CD8-positive, alpha-beta memory T cell (primary cell): ENCODE data around the gene EIF3F. TPM values are rescaled to one million over a fixed set of nuclear protein-coding genes. Genes with fewer than 3 reads are reported as not detected.

ENCODE experiments used
- CTCF ChIA-PET: fragments of 350-600 bp; sonication (Branson Sonifier 250); formaldehyde crosslinking; loops from one replicate; lab custom pipeline; 2021; ENCODE audit warnings: antibody characterized with exemption; lab: Charles Lee
- POLR2A ChIA-PET: fragments of 350-600 bp; sonication (Branson Sonifier 250); formaldehyde crosslinking; loops from one replicate; lab custom pipeline; 2021; ENCODE audit warnings: antibody characterized with exemption; lab: Charles Lee
- DNase-seq, 5 donors: peaks; one replicate each; pipeline versions ENCODE4 v3.0.0 to v3.0.0-alpha.2; 2020 to 2022; ENCODE audit warnings: mixed read lengths in 1 of 5
- H3K27ac ChIP-seq: one replicate; pipeline ENCODE4 v1.7.0; 2013; ENCODE audit warnings: low read depth, mild to moderate bottlenecking, low read length, moderate library complexity
- H3K27me3 ChIP-seq: 2 replicates; pipeline ENCODE4 v1.7.0; 2013; ENCODE audit warnings: low read length, mild to moderate bottlenecking; ENCODE audit not compliant: insufficient read depth, poor library complexity, severe bottlenecking
- H3K36me3 ChIP-seq: 2 replicates; pipeline ENCODE4 v1.7.0; 2013; ENCODE audit warnings: mild to moderate bottlenecking, low read length, moderate library complexity; ENCODE audit not compliant: insufficient read depth
- H3K4me1 ChIP-seq: 2 replicates; pipeline ENCODE4 v1.7.0; 2013; ENCODE audit warnings: mild to moderate bottlenecking, low read length, moderate library complexity; ENCODE audit not compliant: insufficient read depth
- H3K4me3 ChIP-seq: 2 replicates; pipeline ENCODE4 v1.7.0; 2013; ENCODE audit warnings: mild to moderate bottlenecking, low read length
- H3K9me3 ChIP-seq: 2 replicates; pipeline ENCODE4 v1.7.0; 2013; ENCODE audit warnings: mild to moderate bottlenecking, low read length
- H3K27ac Mint-ChIP-seq, 8 donors: one replicate each; pipeline ENCODE4 v1.8.0; 2020 to 2021; ENCODE audit warnings: mixed read lengths in 8 of 8, mild to moderate bottlenecking in 6 of 8, inconsistent platforms in 3 of 8, moderate library complexity in 3 of 8
- H3K27me3 Mint-ChIP-seq, 2 donors: one replicate each; pipeline ENCODE4 v1.8.0; 2020 to 2021; ENCODE audit warnings: mixed read lengths in 2 of 2, mild to moderate bottlenecking in 1 of 2, moderate library complexity in 1 of 2
- H3K36me3 Mint-ChIP-seq, 3 donors: one replicate each; pipeline ENCODE4 v1.8.0; 2020 to 2021; ENCODE audit warnings: mixed read lengths in 3 of 3, inconsistent platforms in 1 of 3, mild to moderate bottlenecking in 1 of 3
- H3K4me1 Mint-ChIP-seq, 3 donors: one replicate each; pipeline ENCODE4 v1.8.0; 2020 to 2021; ENCODE audit warnings: mixed read lengths in 3 of 3, inconsistent platforms in 1 of 3, mild to moderate bottlenecking in 1 of 3
- H3K4me3 Mint-ChIP-seq, 7 donors: one replicate each; pipeline ENCODE4 v1.8.0; 2020 to 2021; ENCODE audit warnings: mixed read lengths in 7 of 7, mild to moderate bottlenecking in 6 of 7, moderate library complexity in 4 of 7, inconsistent platforms in 2 of 7
- H3K9me3 Mint-ChIP-seq, 5 donors: one replicate each; pipeline ENCODE4 v1.8.0; 2020 to 2022; ENCODE audit warnings: mixed read lengths in 5 of 5, mild to moderate bottlenecking in 3 of 5, moderate library complexity in 2 of 5, inconsistent platforms in 1 of 5
- polyA plus RNA-seq: library from polyadenylated mRNA; unstranded; fragments of 300-500 nt; fragmentation: Illumina TruSeq; gene quantifications from one replicate; pipeline ENCODE4 v1.2.3, GENCODE V29; 2021
- total RNA-seq, 2 experiments: library from RNA; stranded (reverse); gene quantifications; one replicate each; pipeline ENCODE4 v1.2.3, GENCODE V29; 2021

The EIF3F gene
- total and polyA plus RNA-seq, 3 experiments from 2014 or later: 294 to 359 (median 306) TPM

DNA sequence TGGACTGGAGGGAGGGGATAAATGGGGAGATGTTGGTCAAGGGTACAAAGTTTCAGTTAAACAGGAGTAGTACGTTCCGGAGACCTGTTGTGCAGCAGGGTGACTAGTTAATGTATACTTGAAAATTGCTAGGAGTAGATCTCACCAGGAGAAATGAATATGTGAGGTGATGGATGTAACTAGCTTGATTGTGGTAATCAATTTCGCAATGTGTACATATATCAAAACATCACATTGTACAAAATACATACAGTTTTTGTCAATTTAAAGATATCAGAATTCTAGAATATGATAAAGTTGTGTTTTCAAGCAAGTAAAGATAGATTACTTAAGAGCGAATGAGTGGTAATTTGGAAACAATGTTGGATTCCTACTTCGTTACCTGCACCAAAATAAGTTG, 13.3 kb downstream of the EIF3F start:
- H3K4me1 Mint-ChIP-seq: peaks cover 0 to 1% (median 0%) of the 10 kb centered on the region in 3 donors
- H3K4me3 Mint-ChIP-seq: no peak overlapping the region
- Histone ChIP-seq H3K27me3 (no peaks in the 10 kb centered on the region), H3K36me3 (peaks cover 19% of the 10 kb centered on the region), H3K9me3 (no peaks in the 10 kb centered on the region), H3K27ac (no peak overlapping the region), H3K4me1 (no peaks in the 10 kb centered on the region), H3K4me3 (no peak overlapping the region)
- H3K27me3 Mint-ChIP-seq: no peaks in the 10 kb centered on the region
- peaks cover 11 to 46% (median 28%) of the 10 kb centered on the region in 3 donors for H3K36me3 Mint-ChIP-seq
- no peak for DNase-seq
- ChIA-PET POLR2A (interaction anchor here (0.7 kb wide), 1 partner anchor 15 kb away, joined by 3 read pairs; no protein-coding TSS in a partner anchor), CTCF (no interaction called here)
- no peaks in the 10 kb centered on the region for H3K9me3 Mint-ChIP-seq
- peak overlapping the region in 2 of 8 donors; percentile 3 to 68 for H3K27ac Mint-ChIP-seq

DNA sequence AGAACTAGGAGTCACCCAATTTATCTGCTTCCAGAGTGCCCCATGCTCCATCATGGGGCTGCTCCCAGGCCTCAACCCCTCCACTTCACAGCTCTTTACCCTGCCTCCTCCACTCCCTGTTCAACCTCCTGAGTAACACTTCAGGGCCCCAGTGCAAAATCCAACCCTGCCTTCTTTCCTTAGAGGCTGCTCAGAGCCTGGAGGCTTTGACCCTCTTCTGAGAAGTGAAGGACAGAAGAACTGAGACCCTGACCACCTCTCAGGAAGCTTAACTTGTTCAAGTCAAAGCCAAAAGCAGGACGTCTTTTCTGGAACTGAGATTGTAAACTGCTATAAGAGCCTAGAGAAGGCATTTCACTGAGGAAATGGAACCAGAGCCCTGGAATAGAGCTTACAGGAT, 15.5 kb downstream of the EIF3F start:
- Histone ChIP-seq H3K4me1 (no peaks in the 10 kb centered on the region), H3K36me3 (no peaks in the 10 kb centered on the region), H3K27ac (no peak overlapping the region), H3K4me3 (no peak overlapping the region), H3K9me3 (no peaks in the 10 kb centered on the region), H3K27me3 (no peaks in the 10 kb centered on the region)
- Mint-ChIP-seq H3K36me3 (peaks cover 0 to 23% (median 7%) of the 10 kb centered on the region in 3 donors), H3K4me3 (no peak overlapping the region), H3K27me3 (no peaks in the 10 kb centered on the region), H3K4me1 (no peaks in the 10 kb centered on the region), H3K9me3 (no peaks in the 10 kb centered on the region), H3K27ac (peak overlapping the region in 3 of 8 donors; percentile 7 to 38 (median 27))
- ChIA-PET CTCF (no interaction called here), POLR2A (no interaction called here)
- no peak for DNase-seq

DNA sequence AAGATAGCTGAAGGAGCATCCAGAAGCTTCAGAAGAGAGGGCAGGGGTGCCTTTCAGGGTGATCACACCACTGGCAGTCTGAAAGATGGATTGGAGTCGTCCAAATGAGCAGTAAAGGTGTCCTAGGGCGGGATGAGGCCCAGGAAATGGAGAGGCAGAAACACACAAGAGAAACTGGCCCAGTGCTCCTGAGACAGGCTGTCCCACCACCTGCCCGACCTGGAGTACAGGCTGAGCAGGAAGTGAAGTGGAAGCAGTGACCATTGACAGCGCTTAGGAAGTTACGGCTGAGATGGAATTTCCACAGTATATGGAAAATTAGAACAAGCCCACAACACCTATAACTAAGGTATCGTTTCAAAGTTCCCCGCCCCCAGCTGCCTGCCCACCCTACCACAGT, 16.1 kb downstream of the EIF3F start:
- Histone ChIP-seq H3K4me3 (no peak overlapping the region), H3K9me3 (no peaks in the 10 kb centered on the region), H3K36me3 (no peaks in the 10 kb centered on the region), H3K4me1 (no peaks in the 10 kb centered on the region), H3K27me3 (peaks cover under 1% of the 10 kb centered on the region), H3K27ac (no peak overlapping the region)
- H3K4me3 Mint-ChIP-seq: no peak overlapping the region
- peaks cover 0 to 21% (median 6%) of the 10 kb centered on the region in 3 donors for H3K36me3 Mint-ChIP-seq
- no peaks in the 10 kb centered on the region for H3K27me3 Mint-ChIP-seq
- DNase-seq: no peak
- peak overlapping the region in 1 of 8 donors; percentile 96 for H3K27ac Mint-ChIP-seq
- no peaks in the 10 kb centered on the region for H3K4me1 Mint-ChIP-seq
- ChIA-PET CTCF (no interaction called here), POLR2A (no interaction called here)
- H3K9me3 Mint-ChIP-seq: no peaks in the 10 kb centered on the region

DNA sequence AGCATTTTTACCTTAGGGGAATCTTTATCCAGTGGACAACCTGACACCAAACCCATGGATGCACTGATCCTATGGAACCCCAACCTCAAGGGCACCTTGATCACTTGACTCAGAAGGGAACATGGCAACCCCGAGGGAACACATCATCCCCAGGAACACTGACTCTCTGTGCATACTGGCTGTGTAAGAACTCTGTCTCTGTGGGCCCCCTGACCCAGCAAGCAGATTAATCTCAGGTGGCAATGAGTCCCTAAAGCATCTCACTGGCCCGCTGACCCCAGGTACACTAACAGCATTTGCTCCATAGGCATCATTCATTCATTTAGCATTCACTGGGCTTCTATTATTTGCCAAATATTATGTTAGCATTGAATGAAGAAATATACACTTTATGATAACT, 16.9 kb downstream of the EIF3F start:
- H3K36me3 ChIP-seq: no peaks in the 10 kb centered on the region
- peaks cover 2 to 6% of the 10 kb centered on the region in 2 donors for H3K27me3 Mint-ChIP-seq
- peak overlapping the region in 1 of 8 donors; percentile 56 for H3K27ac Mint-ChIP-seq
- peaks cover 0 to 15% (median 4%) of the 10 kb centered on the region in 3 donors for H3K36me3 Mint-ChIP-seq
- no peak overlapping the region for H3K27ac ChIP-seq
- no peaks in the 10 kb centered on the region for H3K4me1 Mint-ChIP-seq
- no peaks in the 10 kb centered on the region for H3K4me1 ChIP-seq
- ChIA-PET CTCF (no interaction called here), POLR2A (no interaction called here)
- H3K4me3 ChIP-seq: no peak overlapping the region
- H3K9me3 ChIP-seq: no peaks in the 10 kb centered on the region
- peaks cover 4% of the 10 kb centered on the region for H3K27me3 ChIP-seq
- H3K9me3 Mint-ChIP-seq: no peaks in the 10 kb centered on the region
- no peak overlapping the region for H3K4me3 Mint-ChIP-seq
- DNase-seq: no peak

DNA sequence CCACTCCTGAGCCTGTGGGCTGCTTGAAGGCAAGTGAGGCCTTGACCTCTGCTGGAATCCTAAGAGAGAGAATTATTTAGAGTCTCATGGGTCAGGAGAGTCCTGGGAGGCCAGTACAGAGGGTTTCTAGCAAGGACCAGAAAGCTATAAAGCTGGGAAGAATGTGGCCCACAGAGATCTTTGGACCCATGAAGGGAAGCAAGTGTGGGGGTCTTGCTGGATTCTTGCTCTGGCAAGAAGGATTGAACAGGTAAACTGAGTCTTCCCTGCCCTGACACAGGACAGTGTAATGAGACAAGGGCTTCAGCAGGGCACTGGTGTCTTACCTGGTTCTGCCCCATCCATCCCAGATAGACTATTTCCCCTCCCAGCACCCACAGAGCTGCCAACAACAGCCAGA, 18.4 kb downstream of the EIF3F start:
- CTCF ChIA-PET: interaction anchor here (1.6 to 7.0 kb wide), 5 partner anchors 9 to 90 kb away, joined by 3 to 105 read pairs (median 5); no protein-coding TSS in a partner anchor
- peaks cover 2 to 17% of the 10 kb centered on the region in 2 donors for H3K27me3 Mint-ChIP-seq
- no peaks in the 10 kb centered on the region for H3K4me1 Mint-ChIP-seq
- peaks cover 0 to 1% (median 0%) of the 10 kb centered on the region in 3 donors for H3K36me3 Mint-ChIP-seq
- Histone ChIP-seq H3K4me3 (no peak overlapping the region), H3K27ac (no peak overlapping the region), H3K36me3 (no peaks in the 10 kb centered on the region), H3K27me3 (peaks cover 4% of the 10 kb centered on the region), H3K4me1 (no peaks in the 10 kb centered on the region), H3K9me3 (no peaks in the 10 kb centered on the region)
- H3K27ac Mint-ChIP-seq: peak overlapping the region in 1 of 8 donors; percentile 17
- H3K4me3 Mint-ChIP-seq: no peak overlapping the region
- no peaks in the 10 kb centered on the region for H3K9me3 Mint-ChIP-seq
- POLR2A ChIA-PET: no interaction called here
- no peak for DNase-seq

DNA sequence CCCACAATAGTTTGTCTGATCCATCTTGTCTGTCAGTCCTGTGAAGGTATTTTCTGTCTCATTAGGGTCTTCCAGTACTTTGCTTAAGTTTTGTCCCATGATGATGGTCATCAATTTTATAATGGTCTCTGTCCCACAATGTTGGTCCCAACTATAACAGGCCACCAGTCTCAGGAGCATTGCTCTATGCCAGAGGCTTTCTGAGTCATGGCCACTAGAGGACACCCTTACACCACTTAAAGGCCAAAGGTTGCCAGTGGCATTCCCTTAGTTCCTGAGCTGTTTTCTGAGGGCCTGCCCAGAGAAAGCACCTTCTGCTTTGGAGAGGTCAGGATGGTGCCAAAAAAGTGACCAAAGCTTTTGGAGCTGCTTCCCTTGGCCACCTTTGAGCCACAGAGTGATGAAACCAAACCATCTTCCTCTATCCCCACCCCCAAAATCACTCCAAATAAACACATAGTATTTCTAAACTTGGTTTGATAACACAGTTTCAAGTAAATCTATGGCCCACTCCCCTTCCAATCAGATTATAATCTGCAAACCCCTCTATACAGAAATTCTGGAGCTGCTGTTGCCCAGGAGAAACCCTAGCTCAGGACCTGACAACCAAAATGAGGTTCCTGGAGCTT, 19.3 kb downstream of the EIF3F start:
- peak overlapping the region in 1 of 8 donors; percentile 36 for H3K27ac Mint-ChIP-seq
- no peak overlapping the region for H3K4me3 Mint-ChIP-seq
- no peaks in the 10 kb centered on the region for H3K9me3 Mint-ChIP-seq
- peaks cover 4 to 20% of the 10 kb centered on the region in 2 donors for H3K27me3 Mint-ChIP-seq
- no peak overlapping the region for H3K27ac ChIP-seq
- H3K9me3 ChIP-seq: no peaks in the 10 kb centered on the region
- peak in 4 of 5 donors; percentile 11 to 64 (median 28) for DNase-seq
- H3K27me3 ChIP-seq: peaks cover 4% of the 10 kb centered on the region
- H3K4me3 ChIP-seq: no peak overlapping the region
- no peaks in the 10 kb centered on the region for H3K4me1 ChIP-seq
- POLR2A ChIA-PET: no interaction called here
- no peaks in the 10 kb centered on the region for H3K36me3 Mint-ChIP-seq
- CTCF ChIA-PET: interaction anchor here (0.6 to 7.0 kb wide), 15 partner anchors 8 to 560 kb away, joined by 3 to 105 read pairs (median 4); partner anchors contain the start of genes EIF3F and LMO1
- H3K36me3 ChIP-seq: no peaks in the 10 kb centered on the region
- H3K4me1 Mint-ChIP-seq: no peaks in the 10 kb centered on the region

DNA sequence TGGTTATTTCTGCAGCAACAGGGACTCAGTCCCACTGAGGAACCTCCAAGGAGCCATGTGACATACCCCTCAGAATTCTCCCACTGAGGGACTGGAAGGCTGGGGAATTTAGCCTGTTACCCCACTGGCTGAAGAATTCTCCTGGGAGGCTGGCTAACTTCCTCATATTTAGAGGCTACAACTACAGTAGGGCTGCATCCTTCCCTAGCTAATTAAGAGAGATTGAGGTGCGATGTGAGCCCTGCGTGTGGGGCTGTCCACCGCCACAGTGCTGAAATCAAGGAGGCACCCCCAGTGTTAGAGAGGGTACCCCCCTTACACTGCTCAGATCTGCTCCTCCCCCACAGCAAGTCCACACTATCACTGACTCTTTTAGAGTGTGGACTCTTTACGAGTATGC, 21.1 kb downstream of the EIF3F start:
- Histone ChIP-seq H3K27me3 (peaks cover 4% of the 10 kb centered on the region), H3K4me1 (no peaks in the 10 kb centered on the region), H3K27ac (no peak overlapping the region), H3K36me3 (no peaks in the 10 kb centered on the region), H3K9me3 (no peaks in the 10 kb centered on the region), H3K4me3 (no peak overlapping the region)
- Mint-ChIP-seq H3K36me3 (no peaks in the 10 kb centered on the region), H3K4me3 (no peak overlapping the region), H3K27ac (no peak overlapping the region), H3K27me3 (peaks cover 8 to 31% of the 10 kb centered on the region in 2 donors), H3K4me1 (no peaks in the 10 kb centered on the region), H3K9me3 (no peaks in the 10 kb centered on the region)
- CTCF ChIA-PET: interaction anchor here (1.5 to 7.0 kb wide), 4 partner anchors 8 to 87 kb away, joined by 3 to 105 read pairs (median 12); no protein-coding TSS in a partner anchor
- no peak for DNase-seq
- POLR2A ChIA-PET: no interaction called here

DNA sequence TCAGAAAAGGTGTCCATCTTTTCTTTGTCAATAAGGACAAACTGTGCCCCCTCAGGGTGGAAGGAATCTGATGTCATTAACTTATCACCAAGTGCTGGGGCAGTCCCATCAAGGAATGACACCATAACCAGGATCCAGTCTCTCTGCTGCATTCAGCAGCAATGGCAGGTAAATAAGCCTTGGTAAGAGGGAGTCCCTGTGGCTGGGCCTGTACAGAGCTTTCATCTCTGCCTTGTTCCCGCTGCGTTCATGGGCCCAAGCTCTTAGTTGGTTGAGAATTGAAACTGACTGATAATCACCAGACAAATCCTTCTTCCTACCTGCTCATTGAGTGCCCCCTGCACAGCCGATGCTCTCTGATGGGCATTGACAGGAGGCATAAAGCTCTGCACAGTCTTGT, 22.7 kb downstream of the EIF3F start:
- Histone ChIP-seq H3K27me3 (peaks cover 4% of the 10 kb centered on the region), H3K27ac (no peak overlapping the region), H3K4me3 (no peak overlapping the region), H3K36me3 (no peaks in the 10 kb centered on the region), H3K9me3 (no peaks in the 10 kb centered on the region), H3K4me1 (no peaks in the 10 kb centered on the region)
- Mint-ChIP-seq H3K4me3 (no peak overlapping the region), H3K36me3 (no peaks in the 10 kb centered on the region), H3K4me1 (no peaks in the 10 kb centered on the region), H3K27ac (no peak overlapping the region), H3K9me3 (no peaks in the 10 kb centered on the region), H3K27me3 (peaks cover 8 to 38% of the 10 kb centered on the region in 2 donors)
- CTCF ChIA-PET: interaction anchor here (7.0 kb wide), 1 partner anchor 86 kb away, joined by 105 read pairs; no protein-coding TSS in a partner anchor
- POLR2A ChIA-PET: no interaction called here
- no peak for DNase-seq
